HUDEP-2 (cell line): ENCODE data around the gene PLCD1.
A peak's percentile ranks its signal among the peaks of the same experiment; 100 is the strongest.

Source experiments
- DNase-seq, 76 experiments: peaks; one replicate each; lab custom pipeline; 2025; ENCODE audit not compliant: unreplicated experiment in 76 of 76; lab: John Stamatoyannopoulos, UW

The PLCD1 gene

DNA sequence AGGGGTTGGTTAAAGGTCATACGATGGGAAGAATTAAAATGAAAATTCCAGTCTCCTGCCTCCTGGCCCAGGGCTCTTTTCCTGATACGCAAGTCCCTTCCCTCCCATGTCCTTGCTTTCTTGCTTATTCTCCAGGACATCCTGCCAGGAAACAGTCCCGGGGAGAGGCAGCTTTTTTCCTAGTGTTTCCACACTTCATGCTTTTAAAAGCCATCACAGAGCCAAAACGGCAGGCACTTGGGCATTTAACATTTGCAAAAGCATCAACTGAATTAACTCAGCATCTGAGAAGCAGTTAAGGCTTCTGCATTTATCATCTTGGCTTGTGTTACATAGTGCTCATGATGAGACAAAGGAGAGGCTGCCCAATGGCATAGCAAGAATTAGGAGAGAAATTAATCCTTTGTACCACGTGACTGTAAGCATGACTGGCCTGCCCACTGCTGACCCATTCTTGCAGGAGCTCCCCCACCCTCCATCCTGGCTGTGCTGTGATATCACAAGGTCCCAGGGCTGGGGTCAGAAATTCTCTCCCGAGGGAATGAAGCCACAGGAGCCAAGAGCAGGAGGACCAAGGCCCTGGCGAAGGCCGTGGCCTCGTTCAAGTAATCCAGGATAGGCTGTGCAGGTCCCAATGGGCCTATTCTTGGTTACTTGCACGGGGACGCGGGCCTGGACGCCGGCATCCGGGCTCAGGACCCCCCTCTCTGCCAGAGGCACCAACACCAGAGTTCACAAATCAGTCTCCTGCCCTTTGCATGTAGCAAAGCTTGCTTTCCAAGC, 60.4 kb downstream of the PLCD1 start:
- DNase-seq = no peak

DNA sequence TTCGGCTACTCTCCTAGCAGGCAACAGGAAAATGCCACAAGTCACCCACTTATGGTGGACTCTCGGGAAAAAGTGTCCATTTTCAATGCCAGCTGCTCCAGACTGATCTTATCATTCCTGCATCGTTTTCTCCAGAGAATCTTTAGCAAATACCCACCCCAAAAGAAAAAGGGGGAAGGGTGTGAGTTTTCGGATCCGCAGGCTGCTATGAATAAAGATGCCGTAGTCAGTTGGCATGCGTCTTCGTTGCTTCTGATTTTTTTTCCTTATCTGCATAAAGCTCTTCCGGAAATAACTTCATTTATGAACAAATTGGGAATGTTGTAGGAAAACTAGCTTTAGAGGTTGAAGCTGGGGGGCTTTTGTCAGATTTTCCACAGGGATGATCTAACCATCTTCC, 61.2 kb downstream of the PLCD1 start:
- no peak for DNase-seq

DNA sequence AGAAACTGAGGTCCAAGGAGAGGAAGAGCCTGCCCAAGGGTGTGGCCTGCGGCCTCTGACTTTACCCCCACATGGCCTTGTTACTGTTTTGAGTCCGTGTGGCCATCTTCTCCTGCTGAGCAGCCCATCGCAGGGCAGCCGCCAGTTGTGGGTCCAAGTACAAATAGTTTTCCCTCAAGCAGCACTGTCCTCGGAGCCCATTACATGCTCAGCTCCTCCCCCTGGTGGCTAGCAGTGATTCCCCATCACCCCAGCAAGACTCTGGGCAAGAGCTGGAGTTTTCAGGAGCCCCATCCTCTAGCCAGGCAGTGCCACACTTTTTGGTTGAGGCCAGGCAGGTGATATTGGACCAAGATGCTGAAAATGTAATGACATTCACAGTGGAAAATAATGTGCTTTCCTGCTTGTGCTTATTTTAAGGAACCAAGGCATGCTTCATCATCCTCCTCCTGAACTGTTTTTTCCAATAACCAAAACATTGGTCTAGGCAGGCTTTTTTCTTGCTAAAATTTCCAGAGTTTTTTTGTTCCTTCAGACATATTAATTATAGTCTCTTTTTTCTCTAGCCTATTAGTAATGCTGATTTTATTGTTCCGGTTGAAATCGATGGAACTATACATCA, 62.1 kb downstream of the PLCD1 start:
- DNase-seq = peak in 35 of 76 experiments; percentile 2 to 60 (median 23)

DNA sequence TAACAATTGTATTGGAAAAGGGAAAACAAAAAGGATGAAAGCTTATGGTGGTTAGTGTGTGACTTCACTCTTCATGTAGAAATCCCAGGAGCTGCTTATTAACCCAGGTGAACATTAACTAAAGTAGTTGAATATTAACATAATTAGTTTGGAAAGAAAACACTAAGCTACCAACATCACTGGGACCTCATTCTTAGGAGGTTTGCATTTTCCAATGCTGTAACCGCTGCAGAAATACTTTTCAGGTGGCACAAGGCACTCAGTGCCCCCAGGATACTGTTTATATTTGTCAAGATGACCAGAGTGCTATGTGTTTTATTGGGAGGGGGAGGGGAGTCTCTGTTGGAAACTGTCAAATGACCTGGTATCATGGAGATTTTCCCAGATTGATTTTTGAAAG, 64.7 kb downstream of the PLCD1 start:
- DNase-seq = no peak

DNA sequence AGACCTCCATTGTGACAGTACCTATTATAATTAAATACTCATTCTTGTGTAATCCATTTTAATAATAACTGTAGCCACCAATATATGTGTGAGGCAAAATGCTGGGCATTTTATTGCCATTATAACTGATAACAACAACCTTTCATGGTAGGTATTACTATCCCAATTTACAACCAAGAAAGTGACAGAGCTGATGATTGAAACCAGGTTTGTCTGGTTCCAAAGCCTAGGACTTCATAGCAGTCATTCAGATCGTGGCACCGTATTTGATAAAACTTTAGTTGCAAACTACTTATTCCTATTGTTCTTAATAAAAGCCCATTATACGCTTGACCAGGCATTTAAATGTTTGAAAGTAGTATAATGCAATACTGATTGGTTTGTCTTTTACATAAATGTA, 65.3 kb downstream of the PLCD1 start:
- no peak for DNase-seq

DNA sequence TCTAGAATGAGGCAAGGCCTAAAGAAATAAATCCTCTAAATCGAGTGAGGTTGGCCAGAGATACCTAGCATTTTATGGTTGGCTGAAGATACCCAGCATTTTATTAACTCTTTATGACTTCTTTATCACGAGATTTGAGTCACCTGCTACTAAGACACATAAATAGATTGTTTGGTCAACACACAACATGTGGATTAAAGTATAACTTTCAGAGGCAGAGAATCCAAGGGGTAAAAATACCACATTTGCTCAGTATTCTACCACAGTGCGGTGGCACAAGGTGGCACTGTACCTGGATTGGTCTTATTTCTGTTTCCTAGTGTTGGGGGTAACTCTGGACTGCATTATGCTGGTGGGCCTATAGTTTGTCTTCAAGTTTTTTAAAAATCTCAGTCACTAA, 65.8 kb downstream of the PLCD1 start:
- no peak for DNase-seq

DNA sequence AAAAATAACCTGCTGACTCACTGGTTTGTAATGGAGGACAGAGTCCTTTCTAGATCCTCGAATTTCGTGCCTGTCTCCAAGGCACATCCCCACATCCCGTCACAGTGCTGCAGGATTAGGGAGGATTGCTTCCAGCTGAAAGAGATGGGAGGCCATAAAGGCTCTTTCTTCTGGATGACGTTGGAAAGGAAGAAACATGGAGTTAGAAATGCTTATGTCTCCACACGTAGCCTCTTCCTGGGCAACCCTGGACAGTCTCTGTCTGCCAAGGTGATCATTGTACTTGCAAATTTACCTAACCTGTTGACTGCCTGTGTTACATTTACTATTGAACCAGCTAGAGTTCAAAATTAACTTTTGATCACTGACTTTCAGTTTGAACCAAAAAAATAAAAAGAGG, 66.4 kb downstream of the PLCD1 start:
- DNase-seq = no peak

DNA sequence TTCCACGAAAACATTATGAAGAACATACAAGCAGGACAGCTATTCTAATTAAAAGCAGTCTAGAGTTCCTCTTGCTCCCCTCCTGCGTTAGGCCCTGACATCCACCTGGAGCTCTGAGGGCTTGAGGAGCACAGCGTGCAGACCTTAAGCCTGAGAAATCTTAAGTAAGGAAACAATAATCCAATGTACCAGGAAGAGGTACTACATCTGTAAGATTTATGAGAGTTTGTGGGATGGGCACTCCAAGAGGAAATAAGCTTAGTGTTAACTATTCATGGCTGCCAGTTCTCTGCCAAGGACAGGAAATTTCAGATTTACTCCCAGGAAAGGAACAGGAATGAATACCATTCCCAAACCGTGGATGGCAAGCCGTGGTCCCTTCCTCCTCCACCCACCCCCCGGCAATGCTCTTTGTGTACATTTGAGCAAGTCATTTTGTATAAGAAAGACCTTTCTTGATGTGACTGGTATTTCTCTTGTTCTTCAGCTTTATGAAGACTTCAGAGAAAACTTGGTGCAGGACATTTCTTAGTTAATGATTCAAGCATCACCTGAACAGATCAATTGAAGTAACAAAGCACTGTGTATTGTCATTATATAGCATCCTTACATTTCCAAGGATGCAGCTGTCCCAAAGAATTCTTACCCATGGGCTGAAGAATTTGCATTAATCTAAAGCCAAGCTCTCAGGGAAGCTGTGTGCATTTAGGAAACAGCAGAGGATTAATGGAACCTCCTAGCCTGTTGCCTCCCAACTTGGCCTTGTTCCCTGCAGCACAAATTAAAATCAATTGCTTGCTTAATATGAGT, 67.6 kb downstream of the PLCD1 start:
- DNase-seq = no peak

DNA sequence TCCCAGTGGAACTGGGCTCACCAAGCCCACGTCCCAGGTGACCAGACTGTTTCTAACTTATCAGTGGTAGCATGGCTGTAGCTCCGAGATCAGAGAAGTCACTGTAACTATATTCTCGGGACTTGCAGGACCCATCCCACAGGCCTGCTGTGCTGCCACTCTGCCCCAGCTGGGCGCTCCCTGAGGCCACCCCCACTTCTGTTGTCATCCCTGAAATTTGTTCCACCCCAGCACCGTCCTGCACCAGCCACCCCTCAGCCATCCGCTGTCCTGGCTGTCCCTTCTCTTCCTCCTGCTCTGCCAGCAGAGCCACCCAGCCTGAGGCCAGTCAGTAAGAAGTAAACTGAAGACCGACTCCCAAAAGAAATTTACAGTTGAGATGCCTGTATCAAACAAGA, 71.9 kb downstream of the PLCD1 start:
- DNase-seq = no peak
